HCT116 (cell line): ENCODE measurements around the gene USP3. TPM values are rescaled to one million over a fixed set of nuclear protein-coding genes. Genes with fewer than 3 reads are reported as not detected.

Experiments used
- ATAC-seq: fragments of 200-7000 bp; cut with Tn5 transposase; 2 replicates; pipeline ENCODE4 v1.9.1; 2020; ENCODE audit warnings: mild to moderate bottlenecking, moderate library complexity
- BruUV-seq: library from RNA; stranded (reverse); fragments of 400-500 nt; replicated peaks from 2 replicates; lab custom pipeline; 2021; lab: Mats Ljungman, UMichigan
- CTCF ChIA-PET: fragments of 300-600 bp; sonication (Branson Sonifier 250); formaldehyde crosslinking; loops from one replicate; lab custom pipeline; 2021; ENCODE audit warnings: antibody characterized with exemption; lab: Charles Lee
- POLR2A ChIA-PET: fragments of 300-600, 350-600 bp; sonication (Branson Sonifier 250); formaldehyde crosslinking; loops from one replicate; lab custom pipeline; 2021; ENCODE audit warnings: antibody characterized with exemption; lab: Charles Lee
- RAD21 ChIA-PET, 2 experiments: fragments of 300-600 bp; sonication (Branson Sonifier 250); formaldehyde crosslinking; loops; one replicate each; lab custom pipeline; 2023; ENCODE audit warnings: low total read pairs in 2 of 2; ENCODE audit not compliant: uncharacterized antibody in 2 of 2, unreplicated experiment in 2 of 2, low non-redundant PET in 1 of 2; lab: Charles Lee
- DNase-seq: peaks from one replicate; pipeline ENCODE4 v3.0.0-alpha.2; 2010; ENCODE audit warnings: low read depth, low spot score
- H2AFZ ChIP-seq: fragments of 200-600 bp; shearing (Covaris generic), sonication (generic); 2 replicates; pipeline ENCODE4 v1.6.1; 2017; ENCODE audit warnings: low read depth, mixed run types, mixed read lengths, antibody characterized with exemption, low read length; ENCODE audit not compliant: poor library complexity, severe bottlenecking
- H3K27ac ChIP-seq: 2 replicates; pipeline ENCODE4 v1.5.1; 2012; ENCODE audit warnings: low read depth, low read length
- H3K27me3 ChIP-seq: fragments of 200-600 bp; sonication (generic); 2 replicates; pipeline ENCODE4 v1.6.1; 2016; ENCODE audit warnings: mixed run types, low read length, mixed read lengths; ENCODE audit not compliant: insufficient read depth
- H3K36me3 ChIP-seq, 2 experiments: fragments of 200-500 bp in 1 of 2; fragments of 200-600 bp in 1 of 2; sonication (Bioruptor generic) in 1 of 2; sonication (generic) in 1 of 2; 2 replicates each; pipeline versions ENCODE4 v1.5.1 to v1.6.1; 2014 to 2016; ENCODE audit warnings: low read length in 2 of 2, inconsistent platforms in 1 of 2, mixed read lengths in 1 of 2, mixed run types in 1 of 2; ENCODE audit not compliant: insufficient read depth in 2 of 2, control insufficient read depth in 1 of 2
- H3K4me1 ChIP-seq, 2 experiments: fragments of 200-600 bp in 1 of 2; sonication (generic) in 1 of 2; 2 replicates each; pipeline versions ENCODE4 v1.5.1 to v1.6.1; 2012 to 2017; ENCODE audit warnings: low read length in 2 of 2, inconsistent platforms in 1 of 2, mild to moderate bottlenecking in 1 of 2, mixed read lengths in 1 of 2, mixed run types in 1 of 2, moderate library complexity in 1 of 2; ENCODE audit not compliant: insufficient read depth in 2 of 2, control insufficient read depth in 1 of 2
- H3K4me2 ChIP-seq: fragments of 200-600 bp; sonication (generic); 2 replicates; pipeline ENCODE4 v1.6.1; 2017; ENCODE audit warnings: mixed run types, low read length, mixed read lengths
- H3K4me3 ChIP-seq, 2 experiments: fragments of 200-600 bp in 1 of 2; sonication (generic) in 1 of 2; replicated peaks in 1 of 2; 2 replicates each; pipeline ENCODE4 v1.5.1; 2011 to 2016; ENCODE audit warnings: low read length in 2 of 2, control low read depth in 1 of 2, low read depth in 1 of 2, mild to moderate bottlenecking in 1 of 2, mixed read lengths in 1 of 2, mixed run types in 1 of 2
- H3K79me2 ChIP-seq: fragments of 200-600 bp; sonication (generic); 2 replicates; pipeline ENCODE4 v1.6.1; 2017; ENCODE audit warnings: mild to moderate bottlenecking, mixed run types, low read length, moderate library complexity, mixed read lengths; ENCODE audit not compliant: insufficient read depth
- H3K9ac ChIP-seq: fragments of 200-600 bp; sonication (generic); 2 replicates; pipeline ENCODE4 v1.6.1; 2016; ENCODE audit warnings: low read length, mixed read lengths
- H3K9me2 ChIP-seq: fragments of 200-600 bp; sonication (generic), shearing (Covaris generic); 2 replicates; pipeline ENCODE4 v1.6.1; 2017; ENCODE audit warnings: mixed run types, mild to moderate bottlenecking, moderate library complexity; ENCODE audit not compliant: insufficient read depth
- H3K9me3 ChIP-seq, 2 experiments: fragments of 200-500 bp in 1 of 2; fragments of 200-600 bp in 1 of 2; sonication (Bioruptor generic) in 1 of 2; sonication (generic) in 1 of 2; 2 replicates each; pipeline ENCODE4 v1.6.1; 2014 to 2017; ENCODE audit warnings: low read length in 2 of 2, mixed read lengths in 2 of 2, inconsistent platforms in 1 of 2, low read depth in 1 of 2, mild to moderate bottlenecking in 1 of 2, mixed run types in 1 of 2, moderate library complexity in 1 of 2; ENCODE audit not compliant: control insufficient read depth in 1 of 2, insufficient read depth in 1 of 2
- H4K20me1 ChIP-seq: fragments of 200-600 bp; sonication (generic), shearing (Covaris generic); 2 replicates; pipeline ENCODE4 v1.6.1; 2017; ENCODE audit warnings: mixed run types, mild to moderate bottlenecking, moderate library complexity; ENCODE audit not compliant: insufficient read depth
- CEBPB ChIP-seq: IDR thresholded peaks from 2 replicates; pipeline ENCODE4 v1.6.1; 2012; ENCODE audit warnings: low read depth
- ELF1 ChIP-seq: IDR thresholded peaks from 2 replicates; pipeline ENCODE4 v1.6.1; 2012; ENCODE audit warnings: low read depth, borderline replicate concordance
- JUND ChIP-seq: IDR thresholded peaks from 2 replicates; pipeline ENCODE4 v1.6.1; 2012
- SP1 ChIP-seq: IDR thresholded peaks from 2 replicates; pipeline ENCODE4 v1.6.1; 2012; ENCODE audit warnings: low read depth
- SRF ChIP-seq: IDR thresholded peaks from 2 replicates; pipeline ENCODE4 v1.6.1; 2012; ENCODE audit warnings: low read depth
- TCF7L2 ChIP-seq: IDR thresholded peaks from 2 replicates; pipeline ENCODE4 v1.7.0; 2011; ENCODE audit warnings: borderline replicate concordance, inconsistent platforms; ENCODE audit not compliant: insufficient read depth, insufficient read length; ENCODE audit errors: extremely low read depth
- ZNF274 ChIP-seq: fragments of 200-500 bp; sonication (Bioruptor generic); IDR thresholded peaks from 2 replicates; pipeline ENCODE4 v1.6.1; 2014; ENCODE audit warnings: mild to moderate bottlenecking, low read depth, low read length, inconsistent platforms
- intact Hi-C: fragments of 100-400 bp; cut with micrococcal nuclease; formaldehyde crosslinking; loops from 2 replicates; pipeline ENCODE4 v1.10.0; 2022
- total RNA-seq: library from RNA; stranded (reverse); gene quantifications from one replicate; pipeline ENCODE4 v1.2.1, GENCODE V29; 2021; ENCODE audit not compliant: unreplicated experiment
- TF ChIP-seq, protein P1 (sequence below), 3 experiments: fragments of 200-600 bp in 1 of 3; sonication (generic) in 1 of 3; IDR thresholded peaks in 2 of 3; conservative IDR thresholded peaks in 1 of 3; 2 replicates each; pipeline ENCODE4 v1.5.1; 2012 to 2017; ENCODE audit warnings: low read depth in 2 of 3, low read length in 2 of 3, antibody characterized with exemption in 1 of 3, borderline replicate concordance in 1 of 3, control low read depth in 1 of 3, mild to moderate bottlenecking in 1 of 3, mixed read lengths in 1 of 3, mixed run types in 1 of 3, moderate library complexity in 1 of 3; ENCODE audit not compliant: insufficient read depth in 1 of 3

USP3 gene
- total RNA-seq, 1 experiment from 2014 or later = 61.6 TPM

DNA sequence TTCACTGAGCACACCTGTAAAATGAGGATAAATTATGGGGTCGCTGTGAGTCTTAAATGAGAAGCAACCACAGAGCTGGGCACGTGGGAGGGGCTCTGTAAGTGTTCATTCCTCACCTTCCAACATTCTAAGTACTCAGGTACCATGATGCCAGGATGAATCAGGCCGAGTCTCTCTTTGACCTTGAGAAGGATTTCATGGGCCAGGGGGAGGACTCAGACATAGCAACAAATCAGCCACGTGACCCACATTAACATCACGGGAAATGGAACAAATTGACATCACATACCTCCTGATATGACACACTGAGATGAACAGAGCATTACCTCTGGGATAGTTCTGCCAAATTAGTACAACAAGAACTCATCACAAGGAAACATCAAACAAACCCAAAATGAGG lies 35.2 kb upstream of the USP3 start:
- Histone ChIP-seq H3K9me2 (no peaks in the 10 kb centered on the region), H3K9me3 (no peaks in the 10 kb centered on the region), H3K27me3 (no peaks in the 10 kb centered on the region), H3K4me3 (no peak overlapping the region), H3K4me1 (peaks cover 3 to 23% of the 10 kb centered on the region in 2 experiments; a peak in 3 of 4 replicates), H3K4me2 (no peak overlapping the region), H3K36me3 (no peaks in the 10 kb centered on the region), H3K9ac (no peak overlapping the region), H2AFZ (no peak overlapping the region), H4K20me1 (no peaks in the 10 kb centered on the region), H3K27ac (no peak overlapping the region), H3K79me2 (no peaks in the 10 kb centered on the region)
- RAD21 ChIA-PET = no interaction called here
- CTCF ChIA-PET = interaction anchor here (1.9 kb wide), 1 partner anchor 18 kb away, joined by 7 read pairs; no protein-coding TSS in a partner anchor
- no peak for DNase-seq
- ATAC-seq = no peak
- TF ChIP-seq SRF (no peak), TCF7L2 (peak; percentile 43)
- BruUV-seq = no TSS peak
- intact Hi-C loops = no loop called here
- POLR2A ChIA-PET = no interaction called here

DNA sequence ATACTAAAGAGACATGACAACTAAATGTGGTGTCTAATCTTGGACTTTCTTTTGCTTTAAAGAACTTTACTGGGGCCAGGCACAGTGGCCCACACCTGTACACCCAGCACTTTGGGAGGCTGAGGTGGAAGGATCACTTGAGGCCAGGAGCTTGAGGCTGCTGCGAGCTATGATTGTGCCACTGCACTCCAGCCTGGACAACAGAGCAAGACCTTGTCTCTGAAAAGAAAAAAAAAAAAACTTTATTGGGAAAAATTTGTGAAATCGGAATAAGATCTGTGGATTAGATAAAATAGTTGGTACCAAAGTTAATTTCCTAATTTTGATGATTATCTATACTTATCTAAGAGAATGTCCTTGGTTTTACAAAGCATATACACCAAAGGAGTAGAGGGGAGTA lies 34.4 kb upstream of the USP3 start:
- DNase-seq = no peak
- TF ChIP-seq ZNF274 (no peak), CEBPB (no peak), SP1 (no peak), ELF1 (no peak), JUND (no peak)
- TF ChIP-seq, protein P1, sequence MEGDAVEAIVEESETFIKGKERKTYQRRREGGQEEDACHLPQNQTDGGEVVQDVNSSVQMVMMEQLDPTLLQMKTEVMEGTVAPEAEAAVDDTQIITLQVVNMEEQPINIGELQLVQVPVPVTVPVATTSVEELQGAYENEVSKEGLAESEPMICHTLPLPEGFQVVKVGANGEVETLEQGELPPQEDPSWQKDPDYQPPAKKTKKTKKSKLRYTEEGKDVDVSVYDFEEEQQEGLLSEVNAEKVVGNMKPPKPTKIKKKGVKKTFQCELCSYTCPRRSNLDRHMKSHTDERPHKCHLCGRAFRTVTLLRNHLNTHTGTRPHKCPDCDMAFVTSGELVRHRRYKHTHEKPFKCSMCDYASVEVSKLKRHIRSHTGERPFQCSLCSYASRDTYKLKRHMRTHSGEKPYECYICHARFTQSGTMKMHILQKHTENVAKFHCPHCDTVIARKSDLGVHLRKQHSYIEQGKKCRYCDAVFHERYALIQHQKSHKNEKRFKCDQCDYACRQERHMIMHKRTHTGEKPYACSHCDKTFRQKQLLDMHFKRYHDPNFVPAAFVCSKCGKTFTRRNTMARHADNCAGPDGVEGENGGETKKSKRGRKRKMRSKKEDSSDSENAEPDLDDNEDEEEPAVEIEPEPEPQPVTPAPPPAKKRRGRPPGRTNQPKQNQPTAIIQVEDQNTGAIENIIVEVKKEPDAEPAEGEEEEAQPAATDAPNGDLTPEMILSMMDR (IDR thresholded peaks at IDR 0.05 in 2 of 3, conservative IDR thresholded peaks at IDR 0.05 in 1 of 3; ENCODE audit: borderline replicate concordance in 1 of 3, insufficient read depth in 1 of 3, low read depth in 2 of 3, low read length in 2 of 3) = no peak
- ChIA-PET CTCF (no interaction called here), POLR2A (no interaction called here), RAD21 (no interaction called here)
- Histone ChIP-seq H3K4me1 (peaks cover 3 to 30% of the 10 kb centered on the region in 2 experiments; a peak in 3 of 4 replicates), H3K9ac (no peak overlapping the region), H3K27me3 (no peaks in the 10 kb centered on the region), H3K36me3 (no peaks in the 10 kb centered on the region), H3K9me2 (no peaks in the 10 kb centered on the region), H3K9me3 (no peaks in the 10 kb centered on the region), H4K20me1 (no peaks in the 10 kb centered on the region), H2AFZ (no peak overlapping the region), H3K79me2 (no peaks in the 10 kb centered on the region), H3K4me2 (no peak overlapping the region), H3K4me3 (no peak overlapping the region), H3K27ac (no peak overlapping the region)
- intact Hi-C loops = no loop called here
- BruUV-seq = no TSS peak
- no peak for ATAC-seq
